ENCODE results near the gene ZNRF1.
"Not testable (repeated sequence)": the region's sequence is repeated elsewhere in the genome, so short reads cannot be mapped to it uniquely, and the experiment has no call there.

ZNRF1 gene

GRCh38 chr16:75127713-75128415 lies 129.0 kb downstream of the ZNRF1 start:
- Histone ChIP-seq H3K27me3 (ENCODE audit: insufficient read depth, poor library complexity, severe bottlenecking) (no peaks in the 10 kb centered on the region), H3K4me1 (ENCODE audit: insufficient read depth, poor library complexity, severe bottlenecking) (peaks cover 8% of the 10 kb centered on the region), H3K9me3 (ENCODE audit: severe bottlenecking) (peaks cover 1% of the 10 kb centered on the region), H3K4me3 (ENCODE audit: severe bottlenecking) (no peak overlapping the region), H3K27ac (ENCODE audit: poor library complexity, severe bottlenecking) (no peak overlapping the region), H3K36me3 (ENCODE audit: low read depth) (no peaks in the 10 kb centered on the region)
- DNase-seq (ENCODE audit: low spot score) (no peak), ATAC-seq (ENCODE audit: low read depth) (no peak)
- no peak for TF ChIP-seq CTCF (IDR thresholded peaks at IDR 0.05; ENCODE audit: poor library complexity, severe bottlenecking)

GRCh38 chr16:75129421-75130149 lies 130.8 kb downstream of the ZNRF1 start:
- not testable (repeated sequence) for ATAC-seq (ENCODE audit: low read depth); H3K27me3 ChIP-seq (ENCODE audit: insufficient read depth, poor library complexity, severe bottlenecking); H3K36me3 ChIP-seq (ENCODE audit: low read depth); H3K4me1 ChIP-seq (ENCODE audit: insufficient read depth, poor library complexity, severe bottlenecking); H3K4me3 ChIP-seq (ENCODE audit: severe bottlenecking); DNase-seq (ENCODE audit: low spot score); H3K27ac ChIP-seq (ENCODE audit: poor library complexity, severe bottlenecking); H3K9me3 ChIP-seq (ENCODE audit: severe bottlenecking)

- Histone ChIP-seq H3K27me3 (ENCODE audit: insufficient read depth, poor library complexity, severe bottlenecking) (no peaks in the 10 kb centered on the region), H3K4me3 (ENCODE audit: severe bottlenecking) (no peak overlapping the region), H3K27ac (ENCODE audit: poor library complexity, severe bottlenecking) (no peak overlapping the region), H3K36me3 (ENCODE audit: low read depth) (no peaks in the 10 kb centered on the region), H3K4me1 (ENCODE audit: insufficient read depth, poor library complexity, severe bottlenecking) (peaks cover 8% of the 10 kb centered on the region), H3K9me3 (ENCODE audit: severe bottlenecking) (no peaks in the 10 kb centered on the region)
- DNase-seq (ENCODE audit: low spot score): no peak
- ATAC-seq (ENCODE audit: low read depth): 0 out of 3 replicates have a peak, but pooled peaks have one; percentile 54
- TF ChIP-seq CTCF (IDR thresholded peaks at IDR 0.05; ENCODE audit: poor library complexity, severe bottlenecking): peak; percentile 25
Observed at GRCh38 chr16:75130150-75130771, 131.4 kb downstream of the ZNRF1 start.

- Histone ChIP-seq H3K9me3 (ENCODE audit: severe bottlenecking) (no peaks in the 10 kb centered on the region), H3K36me3 (ENCODE audit: low read depth) (no peaks in the 10 kb centered on the region), H3K27ac (ENCODE audit: poor library complexity, severe bottlenecking) (no peak overlapping the region), H3K4me3 (ENCODE audit: severe bottlenecking) (no peak overlapping the region), H3K27me3 (ENCODE audit: insufficient read depth, poor library complexity, severe bottlenecking) (no peaks in the 10 kb centered on the region), H3K4me1 (ENCODE audit: insufficient read depth, poor library complexity, severe bottlenecking) (peaks cover 8% of the 10 kb centered on the region)
- ATAC-seq (ENCODE audit: low read depth) (no peak), DNase-seq (ENCODE audit: low spot score) (no peak)
- no peak for TF ChIP-seq CTCF (IDR thresholded peaks at IDR 0.05; ENCODE audit: poor library complexity, severe bottlenecking)
Observed at GRCh38 chr16:75131081-75131480, 132.3 kb downstream of the ZNRF1 start.

GRCh38 chr16:75138233-75138632 lies 139.4 kb downstream of the ZNRF1 start:
- no peaks in the 10 kb centered on the region for H3K9me3 ChIP-seq (ENCODE audit: severe bottlenecking)
- DNase-seq (ENCODE audit: low spot score) (no peak), ATAC-seq (ENCODE audit: low read depth) (no peak)
- no peaks in the 10 kb centered on the region for H3K4me1 ChIP-seq (ENCODE audit: insufficient read depth, poor library complexity, severe bottlenecking)
- H3K36me3 ChIP-seq (ENCODE audit: low read depth): no peaks in the 10 kb centered on the region
- H3K27ac ChIP-seq (ENCODE audit: poor library complexity, severe bottlenecking): no peak overlapping the region
- no peak for TF ChIP-seq CTCF (IDR thresholded peaks at IDR 0.05; ENCODE audit: poor library complexity, severe bottlenecking)
- H3K27me3 ChIP-seq (ENCODE audit: insufficient read depth, poor library complexity, severe bottlenecking): no peaks in the 10 kb centered on the region
- H3K4me3 ChIP-seq (ENCODE audit: severe bottlenecking): no peak overlapping the region

Measured in RWPE2 (cell line).